Upper lobe of left lung (tissue), 6 donors: ENCODE results near the gene TMEM30A. TPM values are rescaled to one million over a fixed set of nuclear protein-coding genes. Genes with fewer than 3 reads are reported as not detected.
A peak's percentile ranks its signal among the peaks of the same experiment; 100 is the strongest.

Experiments used
- ATAC-seq, 2 donors: fragments of 200-7000 bp; cut with Tn5 transposase; one replicate each; pipeline ENCODE4 v1.9.1; 2022; ENCODE audit warnings: mild to moderate bottlenecking in 2 of 2, moderate library complexity in 2 of 2; ENCODE audit not compliant: low FRiP score in 2 of 2
- DNase-seq, 2 donors: peaks; one replicate each; pipeline ENCODE4 v3.0.0-alpha.2; 2019 to 2020
- H3K27ac ChIP-seq, 4 donors: fragments of 200-600 bp; sonication (generic); one replicate each; pipeline ENCODE4 v1.5.1; 2016 to 2019
- H3K27me3 ChIP-seq, 4 donors: fragments of 200-600 bp; sonication (generic); one replicate each; pipeline ENCODE4 v1.5.1; 2017 to 2019
- H3K36me3 ChIP-seq, 4 donors: fragments of 200-600 bp; sonication (generic); one replicate each; pipeline ENCODE4 v1.5.1; 2016 to 2019
- H3K4me1 ChIP-seq, 4 donors: fragments of 200-600 bp; sonication (generic); one replicate each; pipeline ENCODE4 v1.5.1; 2018 to 2019
- H3K4me3 ChIP-seq, 4 donors: fragments of 200-600 bp; sonication (generic); one replicate each; pipeline ENCODE4 v1.5.1; 2017 to 2019; ENCODE audit warnings: mild to moderate bottlenecking in 2 of 4, moderate library complexity in 1 of 4
- H3K9me3 ChIP-seq, 4 donors: fragments of 200-600 bp; sonication (generic); one replicate each; pipeline ENCODE4 v1.5.1; 2018 to 2019
- CTCF ChIP-seq, 6 experiments: fragments of 450-650 bp in 4 of 6; fragments of 200-600 bp in 2 of 6; sonication (generic) in 2 of 6; IDR thresholded peaks; one replicate each; pipeline ENCODE4 v1.5.1; 2016 to 2019; ENCODE audit warnings: antibody characterized with exemption in 6 of 6
- EP300 ChIP-seq, 4 donors: sonication (generic); formaldehyde crosslinking; IDR thresholded peaks; one replicate each; pipeline ENCODE4 v1.5.1; 2017; ENCODE audit warnings: antibody characterized with exemption in 4 of 4, control low read depth in 2 of 4
- POLR2A ChIP-seq, 4 donors: fragments of 450-650 bp; IDR thresholded peaks; one replicate each; pipeline ENCODE4 v1.5.1; 2016 to 2017; ENCODE audit warnings: antibody characterized with exemption in 4 of 4, mild to moderate bottlenecking in 2 of 4
- POLR2AphosphoS5 ChIP-seq, 2 donors: sonication (generic); formaldehyde crosslinking; IDR thresholded peaks; one replicate each; pipeline ENCODE4 v1.5.1; 2017; ENCODE audit warnings: antibody characterized with exemption in 2 of 2
- WGBS, 2 donors: methylation state at CpG; one replicate each; pipeline ENCODE4 v1.1.5; 2017 to 2018; 5-methylcytosine and 5-hydroxymethylcytosine counted together
- total RNA-seq, 6 donors: library from RNA; depleted of rRNA in 4 of 6; stranded (reverse); fragments of >200 nt in 4 of 6; gene quantifications; one replicate each; pipeline versions ENCODE4 v1.1.0 to v1.2.1, GENCODE V29; 2016 to 2021
- donor health status: DM: no; HTN: no; CAD: no; lungs with moderate emphysema.
- donor health status: DM: no; HTN: yes; CAD: no; lungs with severe emphysema.

Gene TMEM30A
- total RNA-seq, 6 donors from 2014 or later: 38.8 to 177 (median 140) TPM

GRCh38 chr6:75211920-75212590 is 72.5 kb downstream of the TMEM30A start:
- peaks cover 0 to 15% (median under 1%) of the 10 kb centered on the region in 4 donors for H3K27me3 ChIP-seq
- no peak overlapping the region for H3K4me3 ChIP-seq
- H3K27ac ChIP-seq: no peak overlapping the region
- no peaks in the 10 kb centered on the region for H3K36me3 ChIP-seq
- peaks cover 7 to 21% (median 13%) of the 10 kb centered on the region in 4 donors for H3K4me1 ChIP-seq
- 16 to 28% methylated on average over 3 of the region's 3 CpGs for WGBS, 2 donors
- no peak for ATAC-seq
- no peak for DNase-seq
- no peaks in the 10 kb centered on the region for H3K9me3 ChIP-seq
- TF ChIP-seq POLR2AphosphoS5 (IDR thresholded peaks at IDR 0.05) (no peak), CTCF (IDR thresholded peaks at IDR 0.05) (no peak), POLR2A (IDR thresholded peaks at IDR 0.05) (no peak), EP300 (IDR thresholded peaks at IDR 0.05) (no peak)

- 27 to 31% methylated on average over 10 of the region's 10 CpGs for WGBS, 2 donors
- TF ChIP-seq CTCF (IDR thresholded peaks at IDR 0.05) (peak; percentile 42 to 71 (median 68)), EP300 (IDR thresholded peaks at IDR 0.05) (no peak)
- DNase-seq (peak in 1 of 2 donors; percentile 49), ATAC-seq (no peak)
- Histone ChIP-seq H3K4me1 (peaks cover 14 to 30% (median 20%) of the 10 kb centered on the region in 4 donors), H3K27me3 (peaks cover 0 to 23% (median 2%) of the 10 kb centered on the region in 4 donors), H3K9me3 (no peaks in the 10 kb centered on the region), H3K27ac (no peak overlapping the region), H3K4me3 (no peak overlapping the region), H3K36me3 (no peaks in the 10 kb centered on the region)
Measured at GRCh38 chr6:75210885-75211739, 73.5 kb downstream of the TMEM30A start.

- peaks cover 31 to 49% (median 38%) of the 10 kb centered on the region in 4 donors for H3K4me1 ChIP-seq
- H3K9me3 ChIP-seq: no peaks in the 10 kb centered on the region
- H3K27ac ChIP-seq: no peak overlapping the region
- H3K27me3 ChIP-seq: peaks cover 0 to 35% (median 8%) of the 10 kb centered on the region in 4 donors
- no peaks in the 10 kb centered on the region for H3K36me3 ChIP-seq
- H3K4me3 ChIP-seq: no peak overlapping the region
- no peak for ATAC-seq
- TF ChIP-seq EP300 (IDR thresholded peaks at IDR 0.05) (no peak), CTCF (IDR thresholded peaks at IDR 0.05) (no peak), POLR2A (IDR thresholded peaks at IDR 0.05) (no peak), POLR2AphosphoS5 (IDR thresholded peaks at IDR 0.05) (no peak)
- 18 to 34% methylated on average over 7 of the region's 7 CpGs for WGBS, 2 donors
- DNase-seq: no peak
Measured at GRCh38 chr6:75209184-75209723, 75.3 kb downstream of the TMEM30A start.

GRCh38 chr6:75208298-75209183 is 76.1 kb downstream of the TMEM30A start:
- DNase-seq (peak; percentile 17 to 81), ATAC-seq (peak; percentile 71 to 85)
- peak overlapping the region in 2 of 4 donors; percentile 13 to 16 for H3K4me3 ChIP-seq
- H3K36me3 ChIP-seq: no peaks in the 10 kb centered on the region
- no peaks in the 10 kb centered on the region for H3K9me3 ChIP-seq
- TF ChIP-seq POLR2A (IDR thresholded peaks at IDR 0.05) (no peak), POLR2AphosphoS5 (IDR thresholded peaks at IDR 0.05) (no peak), CTCF (IDR thresholded peaks at IDR 0.05) (peak; percentile 57 to 84 (median 78))
- peaks cover 32 to 53% (median 39%) of the 10 kb centered on the region in 4 donors for H3K4me1 ChIP-seq
- peaks cover 0 to 35% (median 8%) of the 10 kb centered on the region in 4 donors for H3K27me3 ChIP-seq
- H3K27ac ChIP-seq: no peak overlapping the region
- 6 to 12% methylated on average over 26 to 33 of the region's 33 CpGs for WGBS, 2 donors
